NOMO-1 treated with DMSO at 0.1 percent for 48 hours (cell line): ENCODE data around the gene AGBL5.
"Not testable (repeated sequence)": the region's sequence is repeated elsewhere in the genome, so short reads cannot be mapped to it uniquely, and the experiment has no call there.

Source experiments
- DNase-seq: peaks from one replicate; lab custom pipeline; 2025; ENCODE audit not compliant: unreplicated experiment; lab: John Stamatoyannopoulos, UW

The AGBL5 gene

DNA sequence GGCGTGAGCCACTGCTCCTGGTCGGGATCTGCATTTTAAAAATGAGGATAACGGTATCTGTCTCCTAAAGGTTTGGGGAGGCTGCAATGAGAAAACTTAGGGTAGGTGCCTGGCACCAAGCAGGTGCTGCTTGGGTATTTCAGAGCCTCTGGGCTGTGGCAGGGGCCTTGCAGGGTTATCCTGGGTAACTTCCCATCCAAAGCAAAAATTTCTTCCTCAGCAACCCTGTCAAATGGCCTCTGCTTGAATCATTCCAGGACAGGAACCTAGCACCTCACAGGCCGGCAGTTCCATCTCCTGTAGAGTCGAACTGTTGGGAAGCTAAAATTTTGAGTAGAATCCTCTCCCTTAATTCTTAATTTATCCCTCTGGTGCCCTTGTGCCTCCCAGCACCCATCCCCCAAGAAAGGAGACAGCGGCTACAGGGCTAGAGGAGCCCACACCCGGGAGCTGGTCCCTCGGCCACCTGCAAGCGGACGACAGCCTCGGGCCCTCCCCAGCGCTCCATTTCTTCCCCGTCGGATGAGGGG, 66.6 kb downstream of the AGBL5 start:
- DNase-seq = no peak

DNA sequence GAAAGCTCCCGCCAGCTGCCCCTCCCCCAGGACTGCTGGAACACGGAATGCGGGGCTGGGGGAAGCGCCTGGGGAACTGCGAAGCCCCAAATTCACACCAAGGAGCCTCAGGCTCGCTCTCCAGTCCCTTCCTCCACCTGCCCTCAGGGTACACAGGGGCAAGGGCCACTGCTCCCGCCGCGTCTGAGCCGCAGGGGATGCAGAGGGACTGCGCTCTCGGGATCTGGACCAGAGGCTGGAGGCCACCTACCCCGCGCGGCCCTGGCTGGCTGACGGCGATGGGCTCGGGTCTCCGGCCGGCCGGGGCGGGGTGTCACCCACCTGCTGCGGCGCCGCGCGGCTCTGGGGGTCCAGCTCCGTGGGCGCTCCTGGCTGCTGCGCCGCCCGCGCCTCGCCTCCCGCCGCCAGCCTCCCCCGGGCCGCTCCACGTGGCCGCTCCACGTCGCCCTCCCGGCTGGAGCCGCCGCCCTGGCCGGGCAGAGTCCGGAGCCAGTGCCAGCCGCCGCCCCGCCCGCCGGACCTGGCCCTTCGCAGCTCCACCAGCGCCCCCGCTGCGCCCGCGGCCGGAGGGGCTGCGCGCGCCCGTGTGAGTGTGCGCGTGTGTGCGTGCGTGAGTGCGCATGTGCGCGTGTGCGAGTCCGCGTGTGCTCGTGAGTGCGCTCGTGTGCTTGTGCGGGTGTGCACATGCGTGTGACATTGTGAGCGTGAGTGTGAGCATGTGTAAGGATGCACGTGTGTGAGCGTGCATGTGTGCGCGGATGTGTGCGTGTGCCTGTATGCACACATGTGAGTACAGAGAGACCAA, 67.3 kb downstream of the AGBL5 start, which contains the start of gene CGREF1:
CGREF1 (minus strand) TSS at position 604 of the 805 bp plus-strand sequence. CDS start 14,762 bp downstream, outside the sequence.
- DNase-seq = no peak

DNA sequence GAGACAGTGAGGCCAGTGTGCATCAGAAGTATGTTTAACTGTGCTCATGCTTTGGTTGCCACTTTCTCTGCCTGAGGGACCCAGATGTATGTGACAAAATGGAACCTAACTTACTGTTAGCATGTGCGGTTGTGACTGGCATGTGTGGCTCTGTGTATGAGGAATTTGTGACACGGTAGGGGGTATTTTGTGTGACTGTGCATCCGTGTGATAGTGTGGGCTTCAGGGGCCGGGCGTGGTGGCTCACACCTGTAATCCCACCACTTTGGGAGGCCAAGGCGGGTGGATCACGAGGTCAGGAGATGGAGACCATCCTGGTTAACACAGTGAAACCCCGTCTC, 67.8 kb downstream of the AGBL5 start:
- not testable (repeated sequence) for DNase-seq
